ENCODE results near the gene NSUN2.

DNA sequence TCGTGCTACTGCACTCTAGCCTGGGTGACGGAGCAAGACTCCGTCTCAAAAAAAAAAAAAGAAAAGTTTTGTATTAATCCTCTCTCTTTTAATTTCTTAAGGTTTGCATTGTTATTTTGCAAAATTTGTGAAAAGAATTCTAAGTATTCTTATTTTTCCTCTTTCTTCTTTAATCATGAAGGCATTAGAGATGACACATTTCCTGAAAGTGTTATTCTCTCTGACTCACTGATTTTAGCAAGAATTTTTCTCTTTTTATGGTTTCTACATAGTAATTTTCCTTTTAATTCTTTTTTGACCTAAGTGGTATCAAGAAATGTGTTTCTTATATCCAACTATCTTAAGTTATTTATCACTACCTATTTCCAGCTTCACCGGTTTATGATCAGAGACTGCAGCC, 78.0 kb downstream of the NSUN2 start:
- TF ChIP-seq, protein P1, sequence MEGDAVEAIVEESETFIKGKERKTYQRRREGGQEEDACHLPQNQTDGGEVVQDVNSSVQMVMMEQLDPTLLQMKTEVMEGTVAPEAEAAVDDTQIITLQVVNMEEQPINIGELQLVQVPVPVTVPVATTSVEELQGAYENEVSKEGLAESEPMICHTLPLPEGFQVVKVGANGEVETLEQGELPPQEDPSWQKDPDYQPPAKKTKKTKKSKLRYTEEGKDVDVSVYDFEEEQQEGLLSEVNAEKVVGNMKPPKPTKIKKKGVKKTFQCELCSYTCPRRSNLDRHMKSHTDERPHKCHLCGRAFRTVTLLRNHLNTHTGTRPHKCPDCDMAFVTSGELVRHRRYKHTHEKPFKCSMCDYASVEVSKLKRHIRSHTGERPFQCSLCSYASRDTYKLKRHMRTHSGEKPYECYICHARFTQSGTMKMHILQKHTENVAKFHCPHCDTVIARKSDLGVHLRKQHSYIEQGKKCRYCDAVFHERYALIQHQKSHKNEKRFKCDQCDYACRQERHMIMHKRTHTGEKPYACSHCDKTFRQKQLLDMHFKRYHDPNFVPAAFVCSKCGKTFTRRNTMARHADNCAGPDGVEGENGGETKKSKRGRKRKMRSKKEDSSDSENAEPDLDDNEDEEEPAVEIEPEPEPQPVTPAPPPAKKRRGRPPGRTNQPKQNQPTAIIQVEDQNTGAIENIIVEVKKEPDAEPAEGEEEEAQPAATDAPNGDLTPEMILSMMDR (IDR thresholded peaks at IDR 0.05): no peak
- TF ChIP-seq POLR2A (IDR thresholded peaks at IDR 0.05): no peak
- TF ChIP-seq POLR2AphosphoS5 (IDR thresholded peaks at IDR 0.05): no peak
- TF ChIP-seq EP300 (IDR thresholded peaks at IDR 0.05): no peak
